Esophagus muscularis mucosa (tissue), 4 donors: Measurements from ENCODE around the gene NOSTRIN. TPM values are rescaled to one million over a fixed set of nuclear protein-coding genes. Genes with fewer than 3 reads are reported as not detected.

Experiments
- DNase-seq: peaks from one replicate; pipeline ENCODE4 v3.0.0-alpha.2; 2017; ENCODE audit errors: extremely low spot score
- H3K27ac ChIP-seq, 4 donors: fragments of 200-600 bp; sonication (generic); replicated peaks in 1 of 4; 1 replicate in 3 of 4; 2 replicates in 1 of 4; pipeline ENCODE4 v1.5.1; 2016 to 2019; ENCODE audit warnings: mild to moderate bottlenecking in 1 of 4
- H3K27me3 ChIP-seq, 4 donors: fragments of 200-600 bp; sonication (generic); one replicate each; pipeline versions ENCODE4 v1.5.1 to v1.6.0; 2016 to 2019
- H3K36me3 ChIP-seq, 4 donors: fragments of 200-600 bp; sonication (generic); one replicate each; pipeline ENCODE4 v1.5.1; 2016 to 2019
- H3K4me1 ChIP-seq, 4 donors: fragments of 200-600 bp; sonication (generic); one replicate each; pipeline ENCODE4 v1.5.1; 2016 to 2019
- H3K4me3 ChIP-seq, 4 donors: fragments of 200-600 bp; sonication (generic); 1 replicate in 2 of 4; 2 replicates in 2 of 4; pipeline ENCODE4 v1.5.1; 2016 to 2019; ENCODE audit warnings: mild to moderate bottlenecking in 4 of 4, moderate library complexity in 1 of 4
- H3K9me3 ChIP-seq, 4 donors: fragments of 200-600 bp; sonication (generic); 1 replicate in 3 of 4; 2 replicates in 1 of 4; pipeline ENCODE4 v1.5.1; 2016 to 2019
- EP300 ChIP-seq: sonication (generic); formaldehyde crosslinking; IDR thresholded peaks from one replicate; pipeline ENCODE4 v1.6.1; 2017; ENCODE audit warnings: antibody characterized with exemption
- POLR2A ChIP-seq: fragments of 450-650 bp; IDR thresholded peaks from one replicate; pipeline ENCODE4 v1.6.1; 2017; ENCODE audit warnings: antibody characterized with exemption, moderate library complexity, mild to moderate bottlenecking, low read depth
- POLR2AphosphoS5 ChIP-seq, 2 donors: sonication (generic); formaldehyde crosslinking; IDR thresholded peaks; one replicate each; pipeline ENCODE4 v1.6.1; 2017; ENCODE audit warnings: antibody characterized with exemption in 2 of 2
- WGBS: methylation state at CpG from one replicate; pipeline ENCODE4 v1.1.5; 2018; 5-methylcytosine and 5-hydroxymethylcytosine counted together
- intact Hi-C: fragments of 100-400 bp; cut with DNase I; formaldehyde crosslinking; loops from one replicate; pipeline ENCODE4 v1.15.1; 2023
- total RNA-seq, 4 donors: library from RNA; depleted of rRNA; stranded (reverse); fragments of >200 nt; gene quantifications; one replicate each; pipeline versions ENCODE4 v1.1.0 to v1.2.1, GENCODE V29; 2016
- TF ChIP-seq, protein P1 (sequence below), 3 experiments: fragments of 200-600 bp in 2 of 3; fragments of 450-650 bp in 1 of 3; sonication (generic) in 2 of 3; IDR thresholded peaks; one replicate each; pipeline ENCODE4 v1.5.1; 2017 to 2019; ENCODE audit warnings: antibody characterized with exemption in 3 of 3, mild to moderate bottlenecking in 2 of 3, moderate library complexity in 1 of 3

NOSTRIN gene
- total RNA-seq, 4 donors from 2014 or later: 6.6 to 21.5 (median 16.2) TPM

GRCh38 chr2:168913495-168913894 lies 111.1 kb downstream of the NOSTRIN start:
- Histone ChIP-seq H3K9me3 (no peaks in the 10 kb centered on the region), H3K4me1 (peaks cover 0 to 16% (median 6%) of the 10 kb centered on the region in 4 donors), H3K27ac (no peak overlapping the region), H3K27me3 (peaks cover 0 to 5% (median 0%) of the 10 kb centered on the region in 4 donors), H3K4me3 (no peak overlapping the region), H3K36me3 (no peaks in the 10 kb centered on the region)
- 93% methylated on average over 4 of the region's 4 CpGs for WGBS
- intact Hi-C loops: no loop called here
- DNase-seq: no peak
- TF ChIP-seq POLR2AphosphoS5 (IDR thresholded peaks at IDR 0.05) (no peak), POLR2A (no peak), EP300 (no peak)
- TF ChIP-seq, protein P1, sequence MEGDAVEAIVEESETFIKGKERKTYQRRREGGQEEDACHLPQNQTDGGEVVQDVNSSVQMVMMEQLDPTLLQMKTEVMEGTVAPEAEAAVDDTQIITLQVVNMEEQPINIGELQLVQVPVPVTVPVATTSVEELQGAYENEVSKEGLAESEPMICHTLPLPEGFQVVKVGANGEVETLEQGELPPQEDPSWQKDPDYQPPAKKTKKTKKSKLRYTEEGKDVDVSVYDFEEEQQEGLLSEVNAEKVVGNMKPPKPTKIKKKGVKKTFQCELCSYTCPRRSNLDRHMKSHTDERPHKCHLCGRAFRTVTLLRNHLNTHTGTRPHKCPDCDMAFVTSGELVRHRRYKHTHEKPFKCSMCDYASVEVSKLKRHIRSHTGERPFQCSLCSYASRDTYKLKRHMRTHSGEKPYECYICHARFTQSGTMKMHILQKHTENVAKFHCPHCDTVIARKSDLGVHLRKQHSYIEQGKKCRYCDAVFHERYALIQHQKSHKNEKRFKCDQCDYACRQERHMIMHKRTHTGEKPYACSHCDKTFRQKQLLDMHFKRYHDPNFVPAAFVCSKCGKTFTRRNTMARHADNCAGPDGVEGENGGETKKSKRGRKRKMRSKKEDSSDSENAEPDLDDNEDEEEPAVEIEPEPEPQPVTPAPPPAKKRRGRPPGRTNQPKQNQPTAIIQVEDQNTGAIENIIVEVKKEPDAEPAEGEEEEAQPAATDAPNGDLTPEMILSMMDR (IDR thresholded peaks at IDR 0.05): no peak

Other genes starting within 250 kb of the NOSTRIN start
- under 1 TPM in 1 of 4 donors, not detected in 3; 0.23 TPM for gene SPC25, start 87.8 kb downstream of the NOSTRIN start, total RNA-seq
- gene G6PC2, start 98.7 kb downstream of the NOSTRIN start, total RNA-seq: not detected
- gene ABCB11, start 228.7 kb downstream of the NOSTRIN start, total RNA-seq: under 1 TPM in 1 of 4 donors, not detected in 3; 0.06 TPM